MM.1S (cell line): ENCODE data around the gene NT5M.

ENCODE experiments used
- DNase-seq: peaks from one replicate; pipeline ENCODE4 v3.0.0-alpha.2; 2015
- H2AFZ ChIP-seq: fragments of 300-600 bp; sonication (generic); 2 replicates; pipeline ENCODE4 v1.6.0; 2016; ENCODE audit warnings: antibody characterized with exemption, low read length
- H3F3A ChIP-seq: fragments of 300-600 bp; sonication (generic); 2 replicates; pipeline ENCODE4 v1.6.1; 2016; ENCODE audit warnings: mild to moderate bottlenecking, antibody characterized with exemption, low read length, moderate library complexity, mixed read lengths; ENCODE audit not compliant: insufficient read depth
- H3K27ac ChIP-seq: fragments of 300-600 bp; sonication (generic); 2 replicates; pipeline ENCODE4 v1.5.1; 2016; ENCODE audit warnings: mild to moderate bottlenecking, low read length
- H3K27me3 ChIP-seq: fragments of 300-600 bp; sonication (generic); replicated peaks from 2 replicates; pipeline ENCODE4 v1.6.0; 2016; ENCODE audit warnings: low read length; ENCODE audit not compliant: insufficient read depth
- H3K36me3 ChIP-seq: fragments of 300-600 bp; sonication (generic); replicated peaks from 2 replicates; pipeline ENCODE4 v1.6.1; 2016; ENCODE audit warnings: mild to moderate bottlenecking, low read length, mixed read lengths; ENCODE audit not compliant: insufficient read depth
- H3K4me1 ChIP-seq: fragments of 300-600 bp; sonication (generic); 2 replicates; pipeline ENCODE4 v1.6.1; 2016; ENCODE audit warnings: low read length, mixed read lengths
- H3K4me2 ChIP-seq: fragments of 300-600 bp; sonication (generic); 2 replicates; pipeline ENCODE4 v1.6.0; 2016; ENCODE audit warnings: low read depth, low read length
- H3K4me3 ChIP-seq: fragments of 300-600 bp; sonication (generic); 2 replicates; pipeline ENCODE4 v1.5.1; 2016; ENCODE audit warnings: low read length, mixed read lengths
- H3K79me2 ChIP-seq: fragments of 300-600 bp; sonication (generic); 2 replicates; pipeline ENCODE4 v1.6.1; 2016; ENCODE audit warnings: mixed run types, low read length, mixed read lengths
- H3K9ac ChIP-seq: fragments of 300-600 bp; sonication (generic); 2 replicates; pipeline ENCODE4 v1.6.1; 2016; ENCODE audit warnings: low read length, mixed read lengths
- H3K9me2 ChIP-seq: fragments of 300-600 bp; sonication (generic); replicated peaks from 2 replicates; pipeline ENCODE4 v1.6.1; 2016; ENCODE audit warnings: mild to moderate bottlenecking, low read length, mixed read lengths; ENCODE audit not compliant: insufficient read depth
- H3K9me3 ChIP-seq: fragments of 300-600 bp; sonication (generic); replicated peaks from 2 replicates; pipeline ENCODE4 v1.6.1; 2016; ENCODE audit warnings: mild to moderate bottlenecking, low read length, mixed read lengths; ENCODE audit not compliant: insufficient read depth
- H4K20me1 ChIP-seq: fragments of 300-600 bp; sonication (generic); 2 replicates; pipeline ENCODE4 v1.6.1; 2016; ENCODE audit warnings: mild to moderate bottlenecking, low read length, moderate library complexity, mixed read lengths; ENCODE audit not compliant: insufficient read depth
- CTCF ChIP-seq: fragments of 300-600 bp; sonication (generic); IDR thresholded peaks from 2 replicates; pipeline ENCODE4 v1.5.1; 2016; ENCODE audit warnings: antibody characterized with exemption, low read length, mixed read lengths
- EZH2 ChIP-seq: fragments of 300-600 bp; sonication (generic); optimal IDR thresholded peaks from 2 replicates; pipeline ENCODE3; 2017; ENCODE audit warnings: low read depth, mild to moderate bottlenecking, antibody characterized with exemption, low read length, mixed read lengths
- EZH2phosphoT487 ChIP-seq: fragments of 300-600 bp; sonication (generic); IDR thresholded peaks from 2 replicates; pipeline ENCODE4 v1.6.1; 2018; ENCODE audit warnings: antibody characterized with exemption, low read length

Gene NT5M

DNA sequence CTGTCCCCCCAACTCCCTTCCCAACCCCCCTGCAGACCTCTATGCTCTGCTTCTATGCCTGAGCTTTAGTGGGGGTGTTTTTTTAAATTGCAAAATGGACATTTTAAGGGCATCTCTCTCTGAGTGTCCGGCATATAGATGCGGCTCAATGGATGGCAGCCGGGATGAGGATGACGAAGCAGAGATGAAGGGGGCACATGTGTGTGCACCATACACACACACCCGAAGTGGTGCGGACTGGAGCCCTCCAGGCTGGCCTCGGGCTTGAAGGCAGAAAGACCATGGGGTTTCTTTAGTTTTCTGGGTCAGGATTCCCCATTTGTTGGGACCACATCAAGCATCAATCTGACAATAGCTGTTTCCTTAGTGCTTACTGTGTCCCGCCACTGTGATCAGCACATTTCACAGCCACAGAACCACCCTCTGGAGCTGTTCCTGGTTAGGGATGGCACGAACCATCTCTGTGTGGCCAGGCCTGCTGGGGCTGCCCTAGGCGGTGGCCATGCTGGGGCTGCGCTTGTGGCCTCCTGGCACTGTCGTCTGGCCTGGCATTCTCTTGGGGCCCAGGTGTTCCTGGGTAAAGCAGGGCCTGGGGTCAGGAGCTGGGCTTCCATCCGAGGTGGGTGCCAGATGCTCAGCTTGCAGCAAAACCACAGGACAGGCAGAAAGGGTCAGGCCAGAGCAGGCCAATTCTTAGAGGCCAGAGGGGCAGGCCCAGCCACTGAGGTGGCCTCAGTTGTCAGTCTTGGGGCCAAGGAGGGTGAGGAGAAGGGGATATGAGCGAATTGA is 49.9 kb downstream of the NT5M start:
- Histone ChIP-seq H3K9me3 (no peaks in the 10 kb centered on the region), H3K9me2 (no peaks in the 10 kb centered on the region), H3K36me3 (no peaks in the 10 kb centered on the region), H3K4me1 (peaks cover 6% of the 10 kb centered on the region; the same call in 1 of the 2 replicates), H3K79me2 (no peaks in the 10 kb centered on the region), H3K4me2 (no peak overlapping the region), H3K4me3 (no peak overlapping the region), H3K27ac (no peak overlapping the region), H4K20me1 (no peaks in the 10 kb centered on the region), H2AFZ (no peak overlapping the region), H3K27me3 (no peaks in the 10 kb centered on the region), H3F3A (no peaks in the 10 kb centered on the region), H3K9ac (no peak overlapping the region)
- TF ChIP-seq EZH2 (no peak), EZH2phosphoT487 (no peak), CTCF (no peak)
- DNase-seq = no peak

- no peaks in the 10 kb centered on the region for H3F3A ChIP-seq
Measured at GRCh38 chr17:17353625-17354484, 50.7 kb downstream of the NT5M start.

More at GRCh38 chr17:17353625-17354484, 50.7 kb downstream of the NT5M start:
- no peak overlapping the region for H3K9ac ChIP-seq
- no peak overlapping the region for H3K4me3 ChIP-seq
- no peaks in the 10 kb centered on the region for H4K20me1 ChIP-seq
- TF ChIP-seq EZH2 = no peak
- TF ChIP-seq CTCF = no peak
- TF ChIP-seq EZH2phosphoT487 = no peak
- H3K36me3 ChIP-seq = no peaks in the 10 kb centered on the region
- no peak overlapping the region for H2AFZ ChIP-seq
- H3K4me2 ChIP-seq = no peak overlapping the region
- H3K9me2 ChIP-seq = no peaks in the 10 kb centered on the region
- peaks cover 2% of the 10 kb centered on the region; the same call in 1 of the 2 replicates for H3K4me1 ChIP-seq
- H3K9me3 ChIP-seq = no peaks in the 10 kb centered on the region
- H3K79me2 ChIP-seq = no peaks in the 10 kb centered on the region
- H3K27me3 ChIP-seq = no peaks in the 10 kb centered on the region
- no peak for DNase-seq
- no peak overlapping the region for H3K27ac ChIP-seq
